Peyer's patch (tissue), 4 donors: Measurements from ENCODE around the gene TMEM53. TPM values are rescaled to one million over a fixed set of nuclear protein-coding genes. Genes with fewer than 3 reads are reported as not detected.

Experiments used
- DNase-seq, 3 donors: peaks; one replicate each; pipeline ENCODE4 v3.0.0-alpha.2; 2017 to 2019
- H3K27ac ChIP-seq, 4 donors: fragments of 200-600 bp; sonication (generic); one replicate each; pipeline ENCODE4 v1.5.1; 2016 to 2019
- H3K27me3 ChIP-seq, 2 donors: fragments of 200-600 bp; sonication (generic); one replicate each; pipeline ENCODE4 v1.5.1; 2019
- H3K36me3 ChIP-seq, 3 donors: fragments of 200-600 bp; sonication (generic); one replicate each; pipeline ENCODE4 v1.5.1; 2016 to 2019
- H3K4me1 ChIP-seq, 4 donors: fragments of 200-600 bp; sonication (generic); one replicate each; pipeline ENCODE4 v1.5.1; 2016 to 2019
- H3K4me3 ChIP-seq, 4 donors: fragments of 200-600 bp; sonication (generic); 1 replicate in 3 of 4; 2 replicates in 1 of 4; pipeline ENCODE4 v1.5.1; 2016 to 2019; ENCODE audit warnings: mild to moderate bottlenecking in 1 of 4
- H3K9me3 ChIP-seq, 4 donors: fragments of 200-600 bp; sonication (generic); one replicate each; pipeline ENCODE4 v1.5.1; 2016 to 2019; ENCODE audit warnings: mild to moderate bottlenecking in 1 of 4
- POLR2A ChIP-seq, 2 donors: fragments of 450-650 bp; IDR thresholded peaks; one replicate each; pipeline ENCODE4 v1.5.1; 2017; ENCODE audit warnings: antibody characterized with exemption in 2 of 2, mild to moderate bottlenecking in 2 of 2, moderate library complexity in 2 of 2
- total RNA-seq, 4 donors: library from RNA; depleted of rRNA; stranded (reverse); fragments of >200 nt; gene quantifications; one replicate each; pipeline ENCODE4 v1.1.0, GENCODE V29; 2016
- TF ChIP-seq, protein P1 (sequence below), 6 experiments: fragments of 450-650 bp in 4 of 6; fragments of 200-600 bp in 2 of 6; sonication (generic) in 1 of 6; IDR thresholded peaks; one replicate each; pipeline ENCODE4 v1.5.1; 2017 to 2019; ENCODE audit warnings: antibody characterized with exemption in 6 of 6, mild to moderate bottlenecking in 3 of 6, moderate library complexity in 1 of 6

The TMEM53 gene
- total RNA-seq, 4 donors from 2014 or later = 23.1 to 30.8 (median 26.5) TPM; not detected in 1

GRCh38 chr1:44689447-44689765 lies 15.1 kb upstream of the TMEM53 start:
- Histone ChIP-seq H3K4me3 (no peak overlapping the region), H3K9me3 (no peaks in the 10 kb centered on the region), H3K36me3 (no peaks in the 10 kb centered on the region), H3K27ac (no peak overlapping the region), H3K27me3 (no peaks in the 10 kb centered on the region), H3K4me1 (no peaks in the 10 kb centered on the region)
- TF ChIP-seq, protein P1, sequence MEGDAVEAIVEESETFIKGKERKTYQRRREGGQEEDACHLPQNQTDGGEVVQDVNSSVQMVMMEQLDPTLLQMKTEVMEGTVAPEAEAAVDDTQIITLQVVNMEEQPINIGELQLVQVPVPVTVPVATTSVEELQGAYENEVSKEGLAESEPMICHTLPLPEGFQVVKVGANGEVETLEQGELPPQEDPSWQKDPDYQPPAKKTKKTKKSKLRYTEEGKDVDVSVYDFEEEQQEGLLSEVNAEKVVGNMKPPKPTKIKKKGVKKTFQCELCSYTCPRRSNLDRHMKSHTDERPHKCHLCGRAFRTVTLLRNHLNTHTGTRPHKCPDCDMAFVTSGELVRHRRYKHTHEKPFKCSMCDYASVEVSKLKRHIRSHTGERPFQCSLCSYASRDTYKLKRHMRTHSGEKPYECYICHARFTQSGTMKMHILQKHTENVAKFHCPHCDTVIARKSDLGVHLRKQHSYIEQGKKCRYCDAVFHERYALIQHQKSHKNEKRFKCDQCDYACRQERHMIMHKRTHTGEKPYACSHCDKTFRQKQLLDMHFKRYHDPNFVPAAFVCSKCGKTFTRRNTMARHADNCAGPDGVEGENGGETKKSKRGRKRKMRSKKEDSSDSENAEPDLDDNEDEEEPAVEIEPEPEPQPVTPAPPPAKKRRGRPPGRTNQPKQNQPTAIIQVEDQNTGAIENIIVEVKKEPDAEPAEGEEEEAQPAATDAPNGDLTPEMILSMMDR (IDR thresholded peaks at IDR 0.05) = no peak
- TF ChIP-seq POLR2A (IDR thresholded peaks at IDR 0.05) = no peak
- DNase-seq = no peak

DNA sequence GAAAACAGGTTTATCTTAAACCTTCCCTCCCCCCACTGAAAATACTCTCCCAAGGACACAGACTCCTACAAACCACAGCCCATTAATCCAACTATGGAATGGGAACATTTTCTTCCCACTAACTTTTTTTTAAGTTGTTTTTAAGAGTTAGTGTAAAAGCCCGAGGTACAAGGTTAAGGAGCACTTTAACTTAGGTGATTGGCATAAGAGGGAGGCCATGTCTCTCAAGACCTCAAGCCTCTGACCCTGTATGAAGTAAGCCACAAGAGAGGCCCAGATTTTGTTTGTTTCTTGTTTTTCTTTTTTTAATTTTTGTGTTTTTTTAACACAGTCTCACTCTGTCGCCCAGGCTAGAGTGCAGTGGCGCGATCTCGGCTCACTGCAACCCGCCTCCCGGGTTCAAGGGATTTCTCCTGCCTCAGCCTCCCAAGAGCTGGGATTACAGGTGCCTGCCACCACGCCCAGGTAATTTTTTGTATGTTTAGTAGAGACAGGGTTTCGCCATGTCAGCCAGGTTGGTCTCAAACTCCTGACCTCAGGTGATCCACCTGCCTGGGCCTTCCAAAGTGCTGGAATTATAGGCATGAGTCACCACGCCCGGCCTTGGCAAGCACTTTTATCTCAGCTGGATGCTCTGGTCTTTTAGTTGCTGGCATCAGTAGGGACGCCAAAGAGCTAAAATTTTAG lies 14.6 kb upstream of the TMEM53 start:
- H3K27me3 ChIP-seq = no peaks in the 10 kb centered on the region
- no peak for TF ChIP-seq POLR2A (IDR thresholded peaks at IDR 0.05)
- DNase-seq = peak in 1 of 3 donors; percentile 51
- H3K4me1 ChIP-seq = no peaks in the 10 kb centered on the region
- H3K36me3 ChIP-seq = no peaks in the 10 kb centered on the region
- H3K27ac ChIP-seq = no peak overlapping the region
- H3K9me3 ChIP-seq = no peaks in the 10 kb centered on the region
- no peak overlapping the region for H3K4me3 ChIP-seq

DNA sequence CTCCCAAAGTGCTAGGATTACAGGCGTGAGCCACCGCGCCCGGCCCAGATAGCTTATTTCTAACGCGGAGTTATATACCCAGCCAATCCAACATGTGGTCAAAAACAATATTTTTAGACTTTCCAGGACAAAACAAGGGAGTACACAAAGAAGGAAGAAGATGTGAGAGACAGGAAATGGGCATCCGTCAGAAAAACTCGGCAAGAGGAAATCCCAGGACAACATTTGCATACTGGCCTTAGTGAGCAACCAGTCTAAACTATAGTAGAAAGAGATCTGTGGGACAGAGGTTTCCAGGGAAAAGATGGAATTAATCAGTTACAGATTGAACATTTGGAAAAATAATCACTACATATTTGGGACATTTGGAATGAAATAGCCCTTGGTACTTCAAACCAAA lies 11.6 kb upstream of the TMEM53 start:
- Histone ChIP-seq H3K27me3 (no peaks in the 10 kb centered on the region), H3K4me3 (no peak overlapping the region), H3K9me3 (no peaks in the 10 kb centered on the region), H3K27ac (no peak overlapping the region), H3K36me3 (no peaks in the 10 kb centered on the region), H3K4me1 (no peaks in the 10 kb centered on the region)
- TF ChIP-seq, protein P1 (IDR thresholded peaks at IDR 0.05) = no peak
- no peak for TF ChIP-seq POLR2A (IDR thresholded peaks at IDR 0.05)
- DNase-seq = peak in 1 of 3 donors; percentile 3

DNA sequence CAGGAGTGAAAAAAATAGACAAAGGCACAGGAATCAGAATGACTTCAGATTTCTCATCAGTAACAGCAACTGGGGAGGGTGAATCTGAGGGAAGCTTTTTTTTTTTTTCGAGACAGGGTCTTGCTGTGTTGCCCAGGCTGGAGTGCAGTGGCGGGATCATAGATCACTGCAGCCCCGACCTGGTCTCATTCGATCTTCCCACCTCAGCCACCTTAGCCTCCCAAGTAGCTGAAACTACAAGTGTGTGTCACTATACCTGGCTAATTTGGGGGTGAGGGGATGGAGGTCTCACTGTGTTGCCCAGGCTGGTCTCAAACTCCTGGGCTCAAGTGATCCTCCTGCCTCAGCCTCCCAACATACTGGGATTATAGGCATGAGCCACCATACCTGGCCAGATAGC lies 10.9 kb upstream of the TMEM53 start:
- H3K4me3 ChIP-seq = no peak overlapping the region
- H3K9me3 ChIP-seq = no peaks in the 10 kb centered on the region
- H3K27me3 ChIP-seq = no peaks in the 10 kb centered on the region
- H3K27ac ChIP-seq = no peak overlapping the region
- H3K36me3 ChIP-seq = no peaks in the 10 kb centered on the region
- DNase-seq = peak in 1 of 3 donors; percentile 7
- TF ChIP-seq, protein P1 (IDR thresholded peaks at IDR 0.05) = no peak
- TF ChIP-seq POLR2A (IDR thresholded peaks at IDR 0.05) = no peak
- H3K4me1 ChIP-seq = no peaks in the 10 kb centered on the region

DNA sequence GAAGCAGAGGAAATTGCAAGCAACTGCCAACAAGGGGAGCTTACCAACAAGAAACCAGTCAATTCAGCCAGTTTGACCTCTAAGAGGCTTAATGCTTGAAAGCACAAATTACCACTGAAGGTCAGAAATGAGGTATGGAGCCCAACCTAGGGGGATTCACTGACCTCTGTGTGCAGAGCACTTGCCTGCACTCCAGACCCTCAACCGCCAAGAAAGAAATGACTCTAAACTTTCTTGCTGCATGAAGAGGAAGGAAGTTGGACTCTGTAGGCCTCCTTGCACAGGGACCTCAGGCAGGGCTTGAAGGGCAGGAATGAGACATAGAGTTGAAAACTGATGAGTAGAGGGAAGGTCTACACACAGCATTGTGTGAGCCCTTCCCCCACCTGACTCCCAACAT lies 10.2 kb upstream of the TMEM53 start:
- no peaks in the 10 kb centered on the region for H3K9me3 ChIP-seq
- H3K4me3 ChIP-seq = no peak overlapping the region
- H3K27me3 ChIP-seq = no peaks in the 10 kb centered on the region
- peak in 1 of 3 donors; percentile 42 for DNase-seq
- TF ChIP-seq POLR2A (IDR thresholded peaks at IDR 0.05) = no peak
- TF ChIP-seq, protein P1 (IDR thresholded peaks at IDR 0.05) = no peak
- H3K27ac ChIP-seq = no peak overlapping the region
- H3K36me3 ChIP-seq = no peaks in the 10 kb centered on the region
- no peaks in the 10 kb centered on the region for H3K4me1 ChIP-seq

DNA sequence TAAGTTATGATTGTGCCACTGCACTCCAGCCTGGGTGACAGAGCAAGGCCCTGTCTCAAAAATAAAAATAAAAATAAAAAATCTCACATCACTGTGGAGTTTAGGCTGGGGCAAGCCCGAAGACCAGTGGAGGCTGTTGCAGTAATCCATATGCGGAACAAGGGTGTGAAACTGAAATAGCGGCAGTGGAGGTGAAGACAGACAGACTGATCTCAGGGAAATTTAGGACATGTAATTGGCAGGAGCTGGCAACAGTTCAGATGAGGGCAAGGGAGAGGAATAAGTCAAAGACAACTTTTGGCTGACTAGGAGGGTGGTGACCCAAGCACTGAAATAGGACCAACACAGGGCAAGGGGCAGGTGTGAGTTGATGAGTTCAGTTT lies 8.6 kb upstream of the TMEM53 start:
- TF ChIP-seq, protein P1 (IDR thresholded peaks at IDR 0.05) = no peak
- no peak for TF ChIP-seq POLR2A (IDR thresholded peaks at IDR 0.05)
- peak in 1 of 3 donors; percentile 14 for DNase-seq
- Histone ChIP-seq H3K36me3 (no peaks in the 10 kb centered on the region), H3K9me3 (no peaks in the 10 kb centered on the region), H3K27ac (no peak overlapping the region), H3K27me3 (no peaks in the 10 kb centered on the region), H3K4me3 (no peak overlapping the region), H3K4me1 (peaks cover 0 to 10% (median 0%) of the 10 kb centered on the region in 4 donors)
